Astrocyte of the cerebellum (primary cell): Measurements from ENCODE around the gene SGCG.

Source experiments
- DNase-seq: peaks from one replicate; pipeline ENCODE4 v3.0.0-alpha.2; 2011; ENCODE audit warnings: low read depth
- H3K4me3 ChIP-seq: 2 replicates; pipeline ENCODE4 v1.5.1; 2011; ENCODE audit warnings: mild to moderate bottlenecking, low read depth, low read length, moderate library complexity
- in situ Hi-C: cut with HindIII; loops from 2 replicates; pipeline ENCODE4 v1.10.0; 2017; ENCODE audit warnings: low sequenced_read_pairs
- TF ChIP-seq, protein P1 (sequence below): IDR thresholded peaks from 2 replicates; pipeline ENCODE4 v1.5.1; 2012; ENCODE audit warnings: low read length, low read depth, moderate library complexity, mild to moderate bottlenecking; ENCODE audit errors: missing control alignments

Gene SGCG

DNA sequence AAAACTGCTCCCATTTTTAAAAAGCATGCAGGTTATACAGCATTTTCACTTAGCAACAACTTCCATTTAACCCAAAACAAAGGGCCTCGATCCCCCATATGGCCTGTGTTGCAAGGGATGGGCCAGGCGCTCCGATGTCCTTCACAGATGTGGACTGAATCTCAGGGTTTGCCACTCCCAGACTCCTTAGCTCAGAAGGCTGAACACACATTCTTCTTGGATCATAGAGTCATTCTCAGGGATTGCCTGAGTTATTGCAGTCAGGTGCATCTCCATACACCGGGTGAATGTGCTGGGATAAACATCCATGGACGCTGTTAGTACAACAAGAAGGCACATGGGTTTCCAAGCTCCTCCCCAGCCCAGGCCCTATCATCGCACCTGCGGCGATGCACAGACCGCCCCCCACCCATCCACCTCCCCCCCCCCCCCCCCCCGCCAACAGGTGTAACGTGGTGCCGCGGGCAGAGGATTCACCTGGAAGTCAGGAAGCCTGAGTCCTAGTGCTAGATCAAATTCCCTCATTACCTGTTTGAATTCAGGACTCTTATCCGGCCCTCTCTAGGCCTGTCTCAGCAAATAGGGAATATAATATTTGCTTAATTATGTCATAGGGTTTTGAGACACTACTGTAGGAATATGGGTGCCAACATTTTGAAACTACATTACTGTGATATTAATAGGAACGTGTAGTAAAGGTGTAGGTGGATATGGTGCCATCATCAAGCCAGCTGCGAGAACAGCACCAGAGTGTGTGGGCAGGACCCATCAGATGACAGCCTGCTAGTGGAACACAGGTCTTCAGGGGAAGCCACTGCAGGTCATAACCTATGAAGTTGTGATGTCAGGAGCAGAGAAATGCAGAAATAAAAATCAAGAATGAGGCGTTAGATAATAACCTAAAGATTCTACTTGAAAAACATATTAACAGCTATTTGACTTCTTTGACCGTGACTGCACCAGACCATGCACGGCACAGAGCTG lies 141.9 kb downstream of the SGCG start:
- TF ChIP-seq, protein P1, sequence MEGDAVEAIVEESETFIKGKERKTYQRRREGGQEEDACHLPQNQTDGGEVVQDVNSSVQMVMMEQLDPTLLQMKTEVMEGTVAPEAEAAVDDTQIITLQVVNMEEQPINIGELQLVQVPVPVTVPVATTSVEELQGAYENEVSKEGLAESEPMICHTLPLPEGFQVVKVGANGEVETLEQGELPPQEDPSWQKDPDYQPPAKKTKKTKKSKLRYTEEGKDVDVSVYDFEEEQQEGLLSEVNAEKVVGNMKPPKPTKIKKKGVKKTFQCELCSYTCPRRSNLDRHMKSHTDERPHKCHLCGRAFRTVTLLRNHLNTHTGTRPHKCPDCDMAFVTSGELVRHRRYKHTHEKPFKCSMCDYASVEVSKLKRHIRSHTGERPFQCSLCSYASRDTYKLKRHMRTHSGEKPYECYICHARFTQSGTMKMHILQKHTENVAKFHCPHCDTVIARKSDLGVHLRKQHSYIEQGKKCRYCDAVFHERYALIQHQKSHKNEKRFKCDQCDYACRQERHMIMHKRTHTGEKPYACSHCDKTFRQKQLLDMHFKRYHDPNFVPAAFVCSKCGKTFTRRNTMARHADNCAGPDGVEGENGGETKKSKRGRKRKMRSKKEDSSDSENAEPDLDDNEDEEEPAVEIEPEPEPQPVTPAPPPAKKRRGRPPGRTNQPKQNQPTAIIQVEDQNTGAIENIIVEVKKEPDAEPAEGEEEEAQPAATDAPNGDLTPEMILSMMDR = no peak
- H3K4me3 ChIP-seq = no peak overlapping the region

GRCh38 chr13:23323946-23324709 lies 143.3 kb downstream of the SGCG start:
- no peak for DNase-seq
- no peak overlapping the region for H3K4me3 ChIP-seq
- TF ChIP-seq, protein P1 = no peak

More for the DNA sequence above, 141.9 kb downstream of the SGCG start:
- no peak for DNase-seq
- in situ Hi-C loops = no loop called here

DNA sequence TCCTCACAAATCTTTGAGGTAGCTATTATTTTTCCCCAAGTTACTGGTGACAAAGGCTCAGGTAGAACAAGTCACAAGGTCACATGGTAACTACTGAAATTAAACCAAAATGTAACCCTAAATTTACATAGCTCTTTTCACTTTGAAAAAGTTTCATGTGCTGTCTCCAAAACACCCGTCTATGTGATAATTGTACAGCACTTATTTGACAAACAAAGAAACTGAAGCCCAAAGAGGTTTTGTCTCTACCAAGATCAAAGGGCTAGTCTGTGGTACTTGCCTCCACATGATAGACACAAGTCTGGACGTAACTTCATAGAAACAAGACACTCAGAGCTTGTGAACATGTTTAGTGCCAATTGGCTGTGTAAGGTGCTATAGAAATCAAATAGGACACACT lies 144.4 kb downstream of the SGCG start:
- DNase-seq = no peak
- H3K4me3 ChIP-seq = no peak overlapping the region
- in situ Hi-C loops = no loop called here
- TF ChIP-seq, protein P1 = no peak

More at GRCh38 chr13:23323946-23324709, 143.3 kb downstream of the SGCG start:
- in situ Hi-C loops = no loop called here

GRCh38 chr13:23330356-23330755 lies 149.6 kb downstream of the SGCG start:
- H3K4me3 ChIP-seq = no peak overlapping the region
- TF ChIP-seq, protein P1 = no peak
- in situ Hi-C loops = no loop called here
- no peak for DNase-seq

- in situ Hi-C loops = no loop called here
- H3K4me3 ChIP-seq = no peak overlapping the region
- TF ChIP-seq, protein P1 = no peak
- DNase-seq = no peak
Measured at GRCh38 chr13:23339225-23339624, 158.4 kb downstream of the SGCG start.

- H3K4me3 ChIP-seq = no peak overlapping the region
- in situ Hi-C loops = no loop called here
- no peak for DNase-seq
- TF ChIP-seq, protein P1 = no peak
Measured at GRCh38 chr13:23344931-23345595, 164.3 kb downstream of the SGCG start.
